Panc1 (cell line): ENCODE data around the gene CHCHD6. TPM values are rescaled to one million over a fixed set of nuclear protein-coding genes. Genes with fewer than 3 reads are reported as not detected.

Experiments used
- ATAC-seq: fragments of 200-7000 bp; cut with Tn5 transposase; 2 replicates; pipeline ENCODE4 v1.9.1; 2020; ENCODE audit warnings: mild to moderate bottlenecking, moderate library complexity
- BruUV-seq: library from RNA; stranded (reverse); fragments of 400-500 nt; replicated peaks from 2 replicates; lab custom pipeline; 2021; lab: Mats Ljungman, UMichigan
- CTCF ChIA-PET: fragments of 300-600 bp; sonication (Branson Sonifier 250); formaldehyde crosslinking; loops from one replicate; lab custom pipeline; 2022; ENCODE audit warnings: antibody characterized with exemption; lab: Charles Lee
- POLR2A ChIA-PET: fragments of 300-600 bp; sonication (Branson Sonifier 250); formaldehyde crosslinking; loops from one replicate; lab custom pipeline; 2022; ENCODE audit warnings: antibody characterized with exemption; lab: Charles Lee
- DNase-seq: peaks from one replicate; pipeline ENCODE4 v3.0.0-alpha.2; 2010; ENCODE audit warnings: low read depth, low spot score
- H3K27ac ChIP-seq: 2 replicates; pipeline ENCODE4 v1.5.1; 2011; ENCODE audit warnings: mild to moderate bottlenecking, low read length, inconsistent platforms
- H3K27me3 ChIP-seq: fragments of 200-500 bp; sonication (Bioruptor generic); 2 replicates; pipeline ENCODE4 v1.6.0; 2014; ENCODE audit warnings: low read length, inconsistent platforms; ENCODE audit not compliant: control insufficient read depth, insufficient read depth
- H3K36me3 ChIP-seq: fragments of 200-500 bp; sonication (Bioruptor generic); 2 replicates; pipeline ENCODE4 v1.5.1; 2014; ENCODE audit warnings: inconsistent platforms, mild to moderate bottlenecking, low read length, moderate library complexity; ENCODE audit not compliant: control insufficient read depth, insufficient read depth
- H3K4me1 ChIP-seq: 2 replicates; pipeline ENCODE4 v1.5.1; 2011; ENCODE audit warnings: inconsistent platforms, mild to moderate bottlenecking, low read length, moderate library complexity; ENCODE audit not compliant: control insufficient read depth, insufficient read depth
- H3K4me3 ChIP-seq, 2 experiments: 2 replicates each; pipeline ENCODE4 v1.5.1; 2011 to 2012; ENCODE audit warnings: low read depth in 2 of 2, low read length in 2 of 2, mild to moderate bottlenecking in 2 of 2, inconsistent platforms in 1 of 2, moderate library complexity in 1 of 2
- H3K9me3 ChIP-seq: fragments of 200-500 bp; sonication (Bioruptor generic); 2 replicates; pipeline ENCODE4 v1.5.1; 2014; ENCODE audit warnings: low read depth, mild to moderate bottlenecking, inconsistent platforms, low read length, moderate library complexity; ENCODE audit not compliant: control insufficient read depth, insufficient read depth
- CTCF ChIP-seq: fragments of 450-650 bp; IDR thresholded peaks from 2 replicates; pipeline ENCODE4 v1.5.1; 2017; ENCODE audit warnings: mild to moderate bottlenecking
- POLR2AphosphoS5 ChIP-seq: IDR thresholded peaks from 2 replicates; pipeline ENCODE4 v1.6.1; 2012; ENCODE audit warnings: mild to moderate bottlenecking, low read depth, low read length, moderate library complexity
- REST ChIP-seq, 2 experiments: IDR thresholded peaks; 2 replicates each; pipeline ENCODE4 v1.6.1; 2011 to 2012; ENCODE audit warnings: low read depth in 2 of 2, control low read depth in 1 of 2, low read length in 1 of 2, mild to moderate bottlenecking in 1 of 2, moderate library complexity in 1 of 2; ENCODE audit not compliant: insufficient read depth in 1 of 2
- SIN3A ChIP-seq: IDR thresholded peaks from 2 replicates; pipeline ENCODE4 v1.6.1; 2012; ENCODE audit warnings: low read depth, mild to moderate bottlenecking, low read length, moderate library complexity, borderline replicate concordance; ENCODE audit not compliant: insufficient read depth
- TCF7L2 ChIP-seq: IDR thresholded peaks from 2 replicates; pipeline ENCODE4 v1.6.1; 2011; ENCODE audit warnings: mild to moderate bottlenecking, low read depth, low read length, inconsistent platforms
- in situ Hi-C: cut with HindIII; loops from 2 replicates; pipeline ENCODE4 v1.10.0; 2016; ENCODE audit warnings: low sequenced_read_pairs, low pct_unique_long_range_greater_than_20kb
- intact Hi-C: fragments of 100-400 bp; cut with micrococcal nuclease; formaldehyde crosslinking; loops from one replicate; pipeline ENCODE4 v1.10.0; 2022; ENCODE audit not compliant: unreplicated experiment
- total RNA-seq: library from RNA; stranded (reverse); gene quantifications from one replicate; pipeline ENCODE4 v1.2.1, GENCODE V29; 2021; ENCODE audit not compliant: unreplicated experiment

Gene CHCHD6
- total RNA-seq, 1 experiment from 2014 or later: 31.5 TPM

GRCh38 chr3:126924458-126924857 is 220.4 kb downstream of the CHCHD6 start:
- intact Hi-C loops (no loop called here), in situ Hi-C loops (no loop called here)
- Histone ChIP-seq H3K4me1 (peaks cover 30% of the 10 kb centered on the region), H3K27ac (no peak overlapping the region), H3K36me3 (no peaks in the 10 kb centered on the region), H3K4me3 (no peak overlapping the region), H3K27me3 (no peaks in the 10 kb centered on the region), H3K9me3 (no peaks in the 10 kb centered on the region)
- TF ChIP-seq POLR2AphosphoS5: no peak
- TF ChIP-seq REST (IDR thresholded peaks at IDR 0.05; ENCODE audit: insufficient read depth in 1 of 2, low read depth in 2 of 2, low read length in 1 of 2): no peak
- no peak for TF ChIP-seq SIN3A
- TF ChIP-seq TCF7L2: no peak
- TF ChIP-seq CTCF: no peak
- ATAC-seq (no peak), DNase-seq (no peak)
- ChIA-PET POLR2A (no interaction called here), CTCF (no interaction called here)
- no TSS peak for BruUV-seq

GRCh38 chr3:126925411-126926171 is 221.6 kb downstream of the CHCHD6 start:
- Histone ChIP-seq H3K4me1 (peaks cover 30% of the 10 kb centered on the region), H3K4me3 (no peak overlapping the region), H3K27me3 (no peaks in the 10 kb centered on the region), H3K36me3 (no peaks in the 10 kb centered on the region), H3K27ac (peak overlapping the region; percentile 18), H3K9me3 (no peaks in the 10 kb centered on the region)
- DNase-seq (no peak), ATAC-seq (no peak)
- POLR2A ChIA-PET: no interaction called here
- intact Hi-C loops: no loop called here
- TF ChIP-seq POLR2AphosphoS5: no peak
- no peak for TF ChIP-seq TCF7L2
- no peak for TF ChIP-seq SIN3A
- no peak for TF ChIP-seq CTCF
- CTCF ChIA-PET: no interaction called here
- in situ Hi-C loops: no loop called here
- BruUV-seq: no TSS peak
